Subcutaneous adipose tissue (tissue), 4 donors: ENCODE data around the gene PDF. TPM values are rescaled to one million over a fixed set of nuclear protein-coding genes. Genes with fewer than 3 reads are reported as not detected.

Source experiments
- CTCF ChIP-seq: fragments of 450-650 bp; IDR thresholded peaks from one replicate; pipeline ENCODE4 v1.5.1; 2016; ENCODE audit warnings: low read depth, mild to moderate bottlenecking, control low read depth, antibody characterized with exemption, moderate library complexity
- total RNA-seq, 4 donors: library from RNA; depleted of rRNA; stranded (reverse); fragments of >200 nt; gene quantifications; one replicate each; pipeline ENCODE4 v1.1.0, GENCODE V29; 2016

PDF gene
- total RNA-seq, 4 donors from 2014 or later: 5.9 to 24.3 (median 8.3) TPM

- no peak for TF ChIP-seq CTCF
Observed at GRCh38 chr16:69314534-69314933, 15.9 kb downstream of the PDF start.

DNA sequence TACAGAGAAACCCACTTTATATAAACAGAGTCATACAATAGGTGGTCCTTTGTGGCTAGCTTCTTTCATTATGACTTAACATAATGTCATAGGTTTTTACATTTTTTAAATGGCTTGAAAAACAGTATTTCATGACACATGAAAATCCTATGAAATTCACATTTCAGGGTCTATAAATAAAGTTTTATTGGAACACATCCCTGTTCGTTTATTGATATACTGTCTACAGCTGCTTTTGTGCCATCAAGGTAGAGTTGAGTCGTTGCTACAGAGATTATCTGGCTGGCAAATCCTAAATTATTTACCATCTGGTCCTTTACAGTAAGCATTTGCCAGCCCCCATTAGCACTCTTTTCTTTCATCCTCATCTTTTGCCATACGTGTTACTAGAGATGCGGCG lies 16.9 kb downstream of the PDF start:
- TF ChIP-seq CTCF: no peak

- TF ChIP-seq CTCF: no peak
Observed at GRCh38 chr16:69311533-69312387, 18.6 kb downstream of the PDF start.

DNA sequence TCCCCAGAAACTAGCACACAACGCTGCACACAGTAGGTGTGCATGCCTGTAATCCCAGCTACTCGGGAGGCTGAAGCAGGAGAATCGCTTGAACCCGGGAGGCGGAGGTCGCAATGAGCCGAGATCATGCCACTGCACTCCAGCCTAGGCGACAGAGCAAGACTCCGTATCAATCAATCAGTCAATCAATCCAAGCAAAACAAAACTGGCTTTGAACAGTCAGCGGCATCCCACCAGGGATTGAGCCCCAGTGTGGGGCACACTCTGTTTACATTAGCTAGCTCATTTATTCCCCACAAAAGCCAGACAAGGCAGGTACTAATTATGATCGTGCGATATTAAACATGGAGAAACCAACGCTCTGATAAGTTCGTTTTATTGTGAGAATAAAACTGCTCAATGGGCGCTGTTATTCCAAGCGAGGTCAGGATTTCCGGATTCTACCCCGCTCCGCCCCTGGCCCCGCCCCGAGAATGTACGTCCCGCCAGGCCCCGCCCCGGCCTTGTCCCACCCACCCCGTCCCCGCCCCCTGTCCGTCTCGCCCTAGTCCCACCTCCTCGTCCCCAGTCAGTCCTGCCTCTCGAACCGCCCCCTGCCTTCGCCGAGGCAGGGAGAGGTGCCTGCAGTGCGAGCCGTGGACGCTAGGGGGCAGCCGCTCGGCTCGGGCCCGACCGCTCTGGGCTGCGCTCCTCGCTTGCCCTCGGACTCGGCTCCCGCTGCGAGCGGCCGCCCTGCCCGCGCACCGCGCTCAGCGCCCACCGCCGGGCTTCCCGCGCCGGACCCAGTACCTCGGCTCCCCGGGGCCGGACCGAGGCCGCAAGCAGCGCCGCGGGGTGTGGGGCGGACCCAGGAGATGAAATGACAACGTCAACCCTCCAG lies 19.5 kb downstream of the PDF start, which contains the start of gene VPS4A:
Gene VPS4A, plus strand, starts transcription at position 698 of the 880 bp plus-strand sequence. Its CDS starts 162 bp downstream, at position 860.
- TF ChIP-seq CTCF: no peak

DNA sequence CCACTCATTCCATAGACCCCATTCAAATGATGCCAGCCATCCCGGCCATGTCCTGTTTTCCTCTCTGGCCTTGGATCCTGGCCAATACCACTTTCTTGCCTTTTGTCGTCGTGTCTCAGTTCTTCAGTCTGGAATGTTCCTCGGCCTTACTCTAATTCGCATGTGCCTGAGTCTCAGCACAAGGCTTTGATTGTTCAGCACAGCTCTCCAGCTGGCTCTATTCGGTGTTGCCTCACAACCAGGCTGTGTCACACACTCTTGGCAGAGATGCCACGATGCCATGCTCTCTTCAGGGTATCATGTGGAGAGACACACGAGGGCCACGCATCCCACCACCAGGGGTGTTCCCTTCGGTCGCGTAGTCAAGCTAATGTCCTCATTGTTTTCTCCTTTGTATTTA lies 21.1 kb downstream of the PDF start:
- TF ChIP-seq CTCF: no peak

DNA sequence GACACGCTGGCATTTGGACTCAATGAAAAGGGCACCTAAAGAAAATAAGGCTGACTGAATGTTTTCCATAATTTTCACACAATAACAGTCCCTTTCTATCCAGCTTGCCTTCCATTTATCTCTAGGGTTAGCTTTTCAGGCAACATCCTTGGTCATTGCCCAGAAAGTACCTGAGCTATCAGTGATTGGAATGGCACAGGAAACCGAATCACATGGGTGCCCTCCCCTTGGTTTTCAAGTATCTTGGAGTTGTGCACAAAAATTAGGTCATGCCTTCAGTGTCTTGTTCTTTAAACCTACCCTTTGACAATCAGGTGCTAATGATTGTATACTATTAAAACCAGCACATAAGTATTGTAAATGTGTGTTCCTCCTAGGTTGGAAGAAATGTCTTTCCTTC lies 22.5 kb downstream of the PDF start:
- no peak for TF ChIP-seq CTCF

- no peak for TF ChIP-seq CTCF
Observed at GRCh38 chr16:69307091-69307490, 23.3 kb downstream of the PDF start.
